CD4-positive, alpha-beta T cell treated with Interleukin-12 subunit alpha and Interleukin-12 subunit beta, for 1 hour (primary cell): ENCODE measurements around the gene PTCD1.

Experiments used
- DNase-seq: peaks from one replicate; pipeline ENCODE4 v3.0.0-alpha.2; 2020

PTCD1 gene

GRCh38 chr7:99368750-99369389 is 69.7 kb downstream of the PTCD1 start:
- no peak for DNase-seq
